Duodenal mucosa (tissue), 2 donors: ENCODE data around the gene FBXO34.

ENCODE experiments used
- H3K27ac ChIP-seq: one replicate; pipeline ENCODE4 v1.7.0; 2013; ENCODE audit warnings: low read depth, low read length
- H3K27me3 ChIP-seq, 2 donors: one replicate each; pipeline ENCODE4 v1.7.0; 2013; ENCODE audit warnings: low read length in 2 of 2, control low read depth in 1 of 2; ENCODE audit not compliant: insufficient read depth in 2 of 2, control insufficient read depth in 1 of 2
- H3K36me3 ChIP-seq, 2 donors: one replicate each; pipeline ENCODE4 v1.7.0; 2013; ENCODE audit warnings: low read length in 2 of 2, control low read depth in 1 of 2; ENCODE audit not compliant: insufficient read depth in 2 of 2, control insufficient read depth in 1 of 2
- H3K4me1 ChIP-seq, 2 donors: one replicate each; pipeline ENCODE4 v1.7.0; 2013; ENCODE audit warnings: low read length in 2 of 2, control low read depth in 1 of 2; ENCODE audit not compliant: insufficient read depth in 2 of 2, control insufficient read depth in 1 of 2
- H3K4me3 ChIP-seq, 2 donors: one replicate each; pipeline ENCODE4 v1.7.0; 2013; ENCODE audit warnings: low read length in 2 of 2, low read depth in 1 of 2
- H3K9ac ChIP-seq, 2 donors: one replicate each; pipeline ENCODE4 v1.7.0; 2013; ENCODE audit warnings: low read length in 2 of 2, low read depth in 1 of 2
- H3K9me3 ChIP-seq, 2 donors: one replicate each; pipeline ENCODE4 v1.7.0; 2013; ENCODE audit warnings: low read length in 2 of 2, control low read depth in 1 of 2; ENCODE audit not compliant: control insufficient read depth in 1 of 2

Gene FBXO34

GRCh38 chr14:55288439-55288838 is 17.2 kb downstream of the FBXO34 start:
- Histone ChIP-seq H3K27ac (no peak overlapping the region), H3K4me1 (no peaks in the 10 kb centered on the region), H3K4me3 (no peak overlapping the region)

GRCh38 chr14:55291480-55292081 is 20.4 kb downstream of the FBXO34 start:
- no peaks in the 10 kb centered on the region for H3K9me3 ChIP-seq
- H3K27me3 ChIP-seq: no peaks in the 10 kb centered on the region
- no peak overlapping the region for H3K9ac ChIP-seq
- no peaks in the 10 kb centered on the region for H3K36me3 ChIP-seq
- no peak overlapping the region for H3K27ac ChIP-seq
- H3K4me3 ChIP-seq: no peak overlapping the region
- no peaks in the 10 kb centered on the region for H3K4me1 ChIP-seq

More at GRCh38 chr14:55288439-55288838, 17.2 kb downstream of the FBXO34 start:
- Histone ChIP-seq H3K27me3 (no peaks in the 10 kb centered on the region), H3K36me3 (no peaks in the 10 kb centered on the region), H3K9ac (no peak overlapping the region), H3K9me3 (no peaks in the 10 kb centered on the region)

GRCh38 chr14:55294603-55295002 is 23.4 kb downstream of the FBXO34 start:
- peaks cover 0 to 4% of the 10 kb centered on the region in 2 donors for H3K36me3 ChIP-seq
- no peaks in the 10 kb centered on the region for H3K27me3 ChIP-seq
- H3K4me1 ChIP-seq: peaks cover 0 to 8% of the 10 kb centered on the region in 2 donors
- H3K9ac ChIP-seq: no peak overlapping the region
- H3K4me3 ChIP-seq: no peak overlapping the region
- no peak overlapping the region for H3K27ac ChIP-seq
- H3K9me3 ChIP-seq: no peaks in the 10 kb centered on the region

DNA sequence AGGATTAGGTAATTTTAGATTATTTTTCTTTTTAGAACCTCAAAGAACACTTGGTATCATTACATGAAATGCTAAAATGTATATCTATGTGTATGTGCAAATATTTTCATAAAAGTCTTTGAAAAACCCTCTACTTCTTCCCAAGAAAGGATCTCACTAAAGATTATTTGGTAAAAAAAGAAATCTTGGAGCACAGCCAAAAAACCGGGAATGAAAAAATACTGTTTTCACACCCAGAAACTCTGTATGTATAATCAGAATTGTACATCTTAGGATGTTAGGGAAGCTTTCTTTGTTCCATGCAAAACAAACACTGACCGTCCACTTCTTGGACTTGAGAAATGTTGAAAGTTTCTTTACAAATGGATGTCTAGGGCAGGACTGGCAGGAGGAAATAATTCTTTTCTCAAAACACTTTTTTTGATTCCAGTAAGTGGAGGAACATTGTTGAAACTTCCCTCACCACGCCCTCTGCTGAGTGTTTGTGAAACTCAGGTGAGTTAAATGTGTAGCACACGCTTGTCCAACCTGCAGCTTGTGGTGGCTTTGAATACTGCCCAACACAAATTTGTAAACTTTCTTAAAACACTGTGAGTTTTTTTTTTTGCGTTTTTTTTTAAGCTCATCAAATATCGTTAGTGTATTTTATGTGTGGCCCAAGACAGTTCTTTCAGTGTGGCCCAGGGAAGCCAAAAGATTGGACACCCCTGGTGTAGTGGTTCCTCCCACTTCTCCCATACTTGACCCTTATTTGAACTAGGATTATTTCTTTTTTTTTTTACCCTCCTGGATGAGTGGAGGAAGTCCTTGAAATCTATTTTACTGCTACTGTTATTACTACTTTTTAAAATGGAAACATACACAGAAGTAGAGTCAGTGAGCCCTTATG is 26.6 kb downstream of the FBXO34 start:
- H3K27ac ChIP-seq: no peak overlapping the region
- no peaks in the 10 kb centered on the region for H3K27me3 ChIP-seq
- H3K4me1 ChIP-seq: peaks cover 0 to 29% of the 10 kb centered on the region in 2 donors
- peaks cover 2 to 4% of the 10 kb centered on the region in 2 donors for H3K36me3 ChIP-seq
- no peak overlapping the region for H3K9ac ChIP-seq
- H3K9me3 ChIP-seq: no peaks in the 10 kb centered on the region
- no peak overlapping the region for H3K4me3 ChIP-seq

DNA sequence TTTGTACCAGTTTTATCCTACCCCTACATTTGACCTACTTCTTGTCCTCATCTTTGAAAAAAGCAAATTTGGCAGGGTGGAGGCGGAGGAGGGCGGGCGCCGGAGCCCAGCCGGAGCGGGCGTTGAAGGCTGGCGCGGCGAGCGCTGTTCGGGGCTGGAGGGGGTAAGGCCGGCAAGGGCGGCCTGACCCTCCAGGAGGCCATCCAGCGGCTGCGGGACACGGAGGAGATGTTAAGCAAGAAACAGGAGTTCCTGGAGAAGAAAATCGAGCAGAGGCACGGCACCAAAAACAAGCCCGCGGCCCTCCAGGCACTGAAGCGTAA is 27.2 kb downstream of the FBXO34 start:
- Histone ChIP-seq H3K36me3 (peaks cover 2 to 4% of the 10 kb centered on the region in 2 donors), H3K27me3 (no peaks in the 10 kb centered on the region), H3K9me3 (no peaks in the 10 kb centered on the region), H3K4me3 (no peak overlapping the region), H3K27ac (no peak overlapping the region), H3K9ac (no peak overlapping the region), H3K4me1 (peaks cover 0 to 35% of the 10 kb centered on the region in 2 donors)

GRCh38 chr14:55301437-55302121 is 30.4 kb downstream of the FBXO34 start:
- no peak overlapping the region for H3K27ac ChIP-seq
- no peaks in the 10 kb centered on the region for H3K27me3 ChIP-seq
- peaks cover 2 to 4% of the 10 kb centered on the region in 2 donors for H3K36me3 ChIP-seq
- no peaks in the 10 kb centered on the region for H3K9me3 ChIP-seq
- H3K4me3 ChIP-seq: no peak overlapping the region
- H3K4me1 ChIP-seq: peaks cover 8 to 41% of the 10 kb centered on the region in 2 donors
- no peak overlapping the region for H3K9ac ChIP-seq

DNA sequence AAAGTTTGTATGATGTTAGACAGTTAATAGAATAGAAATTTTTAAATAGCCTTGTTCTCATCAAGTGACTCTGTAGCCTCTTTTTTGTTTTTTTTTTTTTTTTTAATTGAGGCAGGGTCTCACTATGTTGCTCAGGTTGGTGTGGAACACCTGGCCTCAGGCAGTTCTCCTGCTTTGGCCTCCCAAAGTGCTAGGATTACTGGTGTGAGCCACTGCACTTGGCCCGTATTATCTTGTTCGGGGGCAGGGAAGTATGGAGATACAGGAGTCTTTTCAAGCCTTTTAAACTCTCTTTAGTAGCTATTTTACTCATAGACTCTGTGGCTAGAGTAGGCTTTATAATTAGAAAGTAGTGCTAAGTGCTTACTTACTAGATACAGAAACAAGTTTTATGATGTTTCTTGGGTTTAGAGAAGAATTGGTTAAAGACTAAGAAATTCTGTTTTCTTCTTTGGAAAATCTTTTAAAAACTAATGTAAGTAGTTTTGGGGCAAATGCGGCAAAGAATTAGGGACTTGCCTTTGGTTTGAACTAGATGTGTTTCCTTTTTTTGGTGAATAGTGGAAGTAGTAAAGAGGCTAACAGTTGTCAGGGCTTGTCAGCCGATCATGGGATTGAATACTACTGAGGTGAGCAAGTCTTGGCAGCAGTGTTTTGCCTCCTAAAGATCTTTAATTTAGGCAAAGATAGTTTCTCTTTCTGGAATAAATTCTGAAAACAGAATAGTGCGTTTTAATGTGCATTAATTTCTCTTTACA is 31.3 kb downstream of the FBXO34 start:
- Histone ChIP-seq H3K27me3 (no peaks in the 10 kb centered on the region), H3K9me3 (no peaks in the 10 kb centered on the region), H3K4me1 (peaks cover 16 to 43% of the 10 kb centered on the region in 2 donors), H3K9ac (no peak overlapping the region), H3K27ac (no peak overlapping the region), H3K36me3 (peaks cover 2 to 4% of the 10 kb centered on the region in 2 donors), H3K4me3 (no peak overlapping the region)

DNA sequence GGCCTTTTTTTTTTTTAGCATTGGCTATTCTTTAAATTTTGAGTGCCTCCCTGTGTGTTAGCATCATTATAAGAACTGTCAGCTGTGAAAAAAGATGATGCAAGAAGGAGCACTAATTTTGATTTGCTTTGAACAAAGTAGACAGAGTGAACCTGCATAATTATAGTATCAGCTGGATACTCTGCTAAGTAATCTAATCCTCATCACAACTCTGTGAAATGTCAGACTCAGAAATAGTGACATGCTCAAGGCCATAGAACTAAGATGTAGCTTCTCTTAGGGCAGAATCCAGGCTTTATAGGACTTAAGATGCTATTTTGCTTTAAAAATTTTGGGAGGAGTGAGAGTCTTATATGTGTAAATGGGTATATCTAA is 31.9 kb downstream of the FBXO34 start:
- Histone ChIP-seq H3K27ac (no peak overlapping the region), H3K36me3 (peaks cover 2 to 4% of the 10 kb centered on the region in 2 donors), H3K9me3 (no peaks in the 10 kb centered on the region), H3K27me3 (no peaks in the 10 kb centered on the region), H3K9ac (no peak overlapping the region), H3K4me3 (no peak overlapping the region), H3K4me1 (peaks cover 21 to 40% of the 10 kb centered on the region in 2 donors)

GRCh38 chr14:55303691-55304145 is 32.5 kb downstream of the FBXO34 start:
- H3K4me1 ChIP-seq: peaks cover 24 to 40% of the 10 kb centered on the region in 2 donors
- H3K27me3 ChIP-seq: no peaks in the 10 kb centered on the region
- H3K36me3 ChIP-seq: peaks cover 2% of the 10 kb centered on the region in 2 donors
- no peaks in the 10 kb centered on the region for H3K9me3 ChIP-seq
- no peak overlapping the region for H3K9ac ChIP-seq
- no peak overlapping the region for H3K27ac ChIP-seq
- H3K4me3 ChIP-seq: no peak overlapping the region
